Lower leg skin (tissue), 3 donors: ENCODE results near the gene PDE8A.

ENCODE experiments used
- CTCF ChIP-seq, 3 donors: fragments of 450-650 bp; IDR thresholded peaks; one replicate each; pipeline ENCODE4 v1.5.1; 2016; ENCODE audit warnings: antibody characterized with exemption in 3 of 3, mild to moderate bottlenecking in 3 of 3, moderate library complexity in 2 of 3
- POLR2A ChIP-seq, 2 donors: fragments of 450-650 bp; IDR thresholded peaks; one replicate each; pipeline ENCODE4 v1.6.1; 2016 to 2017; ENCODE audit warnings: antibody characterized with exemption in 2 of 2, mild to moderate bottlenecking in 1 of 2, moderate library complexity in 1 of 2

GRCh38 chr15:84992157-84992944 lies 10.7 kb downstream of the PDE8A start:
- TF ChIP-seq CTCF (IDR thresholded peaks at IDR 0.05) (no peak), POLR2A (IDR thresholded peaks at IDR 0.05) (no peak)
